NCI-H526 treated with DMSO at 0.1 percent for 48 hours (cell line): ENCODE results near the gene SLCO6A1.
"Not testable (repeated sequence)": the region's sequence is repeated elsewhere in the genome, so short reads cannot be mapped to it uniquely, and the experiment has no call there.

ENCODE experiments used
- DNase-seq: peaks from one replicate; lab custom pipeline; 2025; lab: John Stamatoyannopoulos, UW

The SLCO6A1 gene

GRCh38 chr5:102498271-102499034 lies at the start of gene SLCO6A1:
Gene SLCO6A1, minus strand, starts transcription at chr5:102499001. Its CDS starts 157 bp downstream, at chr5:102498844.
- no peak for DNase-seq

- no peak for DNase-seq
Measured at GRCh38 chr5:102547141-102548035, 48.6 kb upstream of the SLCO6A1 start.

- no peak for DNase-seq
Measured at GRCh38 chr5:102545175-102545574, 46.4 kb upstream of the SLCO6A1 start.

- no peak for DNase-seq
Measured at GRCh38 chr5:102542057-102542456, 43.3 kb upstream of the SLCO6A1 start.

- no peak for DNase-seq
Measured at GRCh38 chr5:102539996-102540728, 41.4 kb upstream of the SLCO6A1 start.

- DNase-seq, result no peak
Measured at GRCh38 chr5:102539562-102539961, 40.8 kb upstream of the SLCO6A1 start.

- no peak for DNase-seq
Measured at GRCh38 chr5:102537011-102537410, 38.2 kb upstream of the SLCO6A1 start.

GRCh38 chr5:102536323-102536928 lies 37.6 kb upstream of the SLCO6A1 start:
- no peak for DNase-seq

GRCh38 chr5:102532123-102532522 lies 33.3 kb upstream of the SLCO6A1 start:
- no peak for DNase-seq

GRCh38 chr5:102531506-102531905 lies 32.7 kb upstream of the SLCO6A1 start:
- no peak for DNase-seq

GRCh38 chr5:102529447-102529846 lies 30.6 kb upstream of the SLCO6A1 start:
- DNase-seq, result no peak

- no peak for DNase-seq
Measured at GRCh38 chr5:102529031-102529430, 30.2 kb upstream of the SLCO6A1 start.

GRCh38 chr5:102528600-102528999 lies 29.8 kb upstream of the SLCO6A1 start:
- DNase-seq, result no peak

- DNase-seq, result no peak
Measured at GRCh38 chr5:102527547-102527946, 28.7 kb upstream of the SLCO6A1 start.

- no peak for DNase-seq
Measured at GRCh38 chr5:102523541-102524175, 24.9 kb upstream of the SLCO6A1 start.

GRCh38 chr5:102511666-102512065 lies 12.9 kb upstream of the SLCO6A1 start:
- DNase-seq, result no peak

GRCh38 chr5:102491261-102491914 lies 7.4 kb downstream of the SLCO6A1 start:
- not testable (repeated sequence) for DNase-seq

GRCh38 chr5:102483736-102484135 lies 15.1 kb downstream of the SLCO6A1 start:
- no peak for DNase-seq

- DNase-seq, result no peak
Measured at GRCh38 chr5:102481054-102481715, 17.6 kb downstream of the SLCO6A1 start.

GRCh38 chr5:102453716-102454115 lies 45.1 kb downstream of the SLCO6A1 start:
- DNase-seq, result no peak
